CD14-positive monocyte (primary cell): ENCODE measurements around the gene FOXO6. TPM values are rescaled to one million over a fixed set of nuclear protein-coding genes. Genes with fewer than 3 reads are reported as not detected.

Experiments
- DNase-seq, 3 donors: peaks; one replicate each; pipeline ENCODE4 v3.0.0-alpha.2; 2011 to 2022
- H2AFZ ChIP-seq: 2 replicates; pipeline ENCODE4 v1.6.0; 2012; ENCODE audit warnings: mild to moderate bottlenecking, low read depth, low read length, inconsistent platforms; ENCODE audit not compliant: insufficient read depth, poor library complexity, severe bottlenecking
- H3K27ac ChIP-seq, 2 donors: 1 replicate in 1 of 2; 2 replicates in 1 of 2; pipeline ENCODE4 v1.5.1; 2012 to 2013; ENCODE audit warnings: low read length in 2 of 2, control low read depth in 1 of 2, inconsistent platforms in 1 of 2, low read depth in 1 of 2, mild to moderate bottlenecking in 1 of 2
- H3K27me3 ChIP-seq, 2 donors: one replicate each; pipeline versions ENCODE4 v1.6.0 to v1.6.1; 2011 to 2013; ENCODE audit warnings: low read length in 2 of 2; ENCODE audit not compliant: control insufficient read depth in 2 of 2, insufficient read depth in 2 of 2
- H3K36me3 ChIP-seq, 2 donors: replicated peaks in 1 of 2; 1 replicate in 1 of 2; 2 replicates in 1 of 2; pipeline versions ENCODE4 v1.5.1 to v1.6.1; 2012 to 2013; ENCODE audit warnings: low read length in 2 of 2, control low read depth in 1 of 2, inconsistent platforms in 1 of 2, mild to moderate bottlenecking in 1 of 2; ENCODE audit not compliant: insufficient read depth in 2 of 2, control insufficient read depth in 1 of 2
- H3K4me1 ChIP-seq, 2 donors: 1 replicate in 1 of 2; 2 replicates in 1 of 2; pipeline versions ENCODE4 v1.5.1 to v1.6.1; 2012 to 2013; ENCODE audit warnings: low read length in 2 of 2, control low read depth in 1 of 2, inconsistent platforms in 1 of 2, mild to moderate bottlenecking in 1 of 2, moderate library complexity in 1 of 2; ENCODE audit not compliant: insufficient read depth in 2 of 2, control insufficient read depth in 1 of 2
- H3K4me2 ChIP-seq: replicated peaks from 2 replicates; pipeline ENCODE3; 2012; ENCODE audit warnings: low read length, moderate library complexity, mild to moderate bottlenecking; ENCODE audit not compliant: poor library complexity, severe bottlenecking; ENCODE audit errors: extremely low read depth
- H3K4me3 ChIP-seq, 3 experiments: fragments of 200-600 bp in 1 of 3; sonication (generic) in 1 of 3; replicated peaks in 1 of 3; 1 replicate in 2 of 3; 2 replicates in 1 of 3; pipeline ENCODE4 v1.5.1; 2011 to 2013; ENCODE audit warnings: low read length in 3 of 3, mild to moderate bottlenecking in 3 of 3, control low read depth in 2 of 3, low read depth in 2 of 3, inconsistent platforms in 1 of 3, moderate library complexity in 1 of 3
- H3K79me2 ChIP-seq: 2 replicates; pipeline ENCODE4 v1.6.0; 2012; ENCODE audit warnings: mild to moderate bottlenecking, control low read depth, inconsistent platforms, low read length, moderate library complexity; ENCODE audit not compliant: insufficient read depth
- H3K9ac ChIP-seq: 2 replicates; pipeline ENCODE4 v1.6.0; 2017; ENCODE audit warnings: low read length, mild to moderate bottlenecking; ENCODE audit not compliant: insufficient read depth, poor library complexity, severe bottlenecking
- H3K9me3 ChIP-seq, 2 donors: replicated peaks in 1 of 2; 1 replicate in 1 of 2; 2 replicates in 1 of 2; pipeline versions ENCODE4 v1.5.1 to v1.6.1; 2012 to 2013; ENCODE audit warnings: low read length in 2 of 2, control low read depth in 1 of 2; ENCODE audit not compliant: control insufficient read depth in 1 of 2, insufficient read depth in 1 of 2
- H4K20me1 ChIP-seq: 2 replicates; pipeline ENCODE4 v1.6.0; 2012; ENCODE audit warnings: mild to moderate bottlenecking, low read length, control low read depth, moderate library complexity; ENCODE audit not compliant: insufficient read depth
- H3K27ac Mint-ChIP-seq, 7 donors: one replicate each; pipeline ENCODE4 v1.8.0; 2020; ENCODE audit warnings: mild to moderate bottlenecking in 7 of 7, mixed read lengths in 7 of 7, moderate library complexity in 6 of 7, inconsistent platforms in 2 of 7
- H3K27me3 Mint-ChIP-seq, 3 donors: one replicate each; pipeline ENCODE4 v1.8.0; 2021 to 2022; ENCODE audit warnings: low read depth in 3 of 3, mild to moderate bottlenecking in 3 of 3, mixed read lengths in 3 of 3, moderate library complexity in 3 of 3, inconsistent platforms in 1 of 3
- H3K36me3 Mint-ChIP-seq, 2 donors: one replicate each; pipeline ENCODE4 v1.8.0; 2020; ENCODE audit warnings: mixed read lengths in 2 of 2, inconsistent platforms in 1 of 2, mild to moderate bottlenecking in 1 of 2
- H3K4me1 Mint-ChIP-seq: one replicate; pipeline ENCODE4 v1.8.0; 2020; ENCODE audit warnings: mild to moderate bottlenecking, mixed read lengths
- H3K4me3 Mint-ChIP-seq, 2 donors: one replicate each; pipeline ENCODE4 v1.8.0; 2020; ENCODE audit warnings: mild to moderate bottlenecking in 2 of 2, mixed read lengths in 2 of 2, moderate library complexity in 1 of 2
- H3K9me3 Mint-ChIP-seq, 7 donors: one replicate each; pipeline ENCODE4 v1.8.0; 2020 to 2022; ENCODE audit warnings: mixed read lengths in 7 of 7, mild to moderate bottlenecking in 6 of 7, moderate library complexity in 6 of 7, inconsistent platforms in 2 of 7
- WGBS: methylation state at CpG from one replicate; pipeline ENCODE4 v1.1.5; 2013; ENCODE audit warnings: missing lambda C conversion rate; ENCODE audit not compliant: insufficient coverage; 5-methylcytosine and 5-hydroxymethylcytosine counted together
- intact Hi-C, 2 donors: fragments of 100-400 bp; cut with micrococcal nuclease; formaldehyde crosslinking; loops; one replicate each; pipeline versions ENCODE4 v1.15.0 to v1.15.1; 2023
- polyA plus RNA-seq, 3 donors: library from polyadenylated mRNA; depleted of rRNA in 1 of 3; unstranded in 2 of 3; stranded (reverse) in 1 of 3; fragments of 300-500 nt in 2 of 3; fragments of >200 nt in 1 of 3; fragmentation: Illumina TruSeq in 2 of 3; gene quantifications; 1 replicate in 2 of 3; 2 replicates in 1 of 3; pipeline ENCODE4 v1.2.3, GENCODE V29; 2012 to 2021
- TF ChIP-seq, protein P1 (sequence below): fragments of 200-600 bp; IDR thresholded peaks from one replicate; pipeline ENCODE4 v1.8.0; 2022; ENCODE audit warnings: antibody characterized with exemption, mild to moderate bottlenecking

Gene FOXO6
- polyA plus RNA-seq, 3 donors = 0.05 TPM; not detected in 2

DNA sequence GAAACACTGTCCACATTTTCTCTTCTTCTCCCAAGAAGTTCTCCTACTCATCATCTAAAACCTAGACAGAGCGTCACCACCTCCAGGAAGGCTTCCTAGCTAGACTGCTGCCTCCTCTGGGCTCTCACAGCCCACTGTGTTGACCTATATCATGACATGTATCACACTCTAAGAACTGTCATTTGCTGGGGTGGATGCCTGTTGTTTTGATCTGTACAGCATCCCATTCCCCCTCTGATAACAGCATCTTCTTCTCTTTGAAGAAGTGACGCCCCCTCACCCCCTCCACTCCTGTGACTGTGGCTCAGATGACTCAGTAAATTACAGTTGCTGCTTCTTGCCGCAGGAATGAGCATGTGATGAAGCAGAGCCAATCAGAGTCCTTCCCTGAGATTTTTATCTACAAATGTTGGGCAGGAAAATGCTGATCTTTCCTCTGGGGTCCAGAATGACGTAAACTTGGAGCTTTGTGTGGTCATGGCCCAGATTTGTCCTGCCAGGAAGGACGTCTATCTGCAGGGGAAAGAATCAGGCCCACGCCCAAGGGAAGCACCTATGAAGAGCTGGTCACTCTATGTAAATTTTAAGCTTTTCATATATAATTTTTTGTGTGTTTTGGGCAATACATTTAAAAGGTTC lies 28.0 kb upstream of the FOXO6 start:
- H3K27ac ChIP-seq = no peak overlapping the region
- no peaks in the 10 kb centered on the region for H3K36me3 ChIP-seq
- H3K9ac ChIP-seq = no peak overlapping the region
- H3K4me3 ChIP-seq = no peak overlapping the region
- TF ChIP-seq, protein P1, sequence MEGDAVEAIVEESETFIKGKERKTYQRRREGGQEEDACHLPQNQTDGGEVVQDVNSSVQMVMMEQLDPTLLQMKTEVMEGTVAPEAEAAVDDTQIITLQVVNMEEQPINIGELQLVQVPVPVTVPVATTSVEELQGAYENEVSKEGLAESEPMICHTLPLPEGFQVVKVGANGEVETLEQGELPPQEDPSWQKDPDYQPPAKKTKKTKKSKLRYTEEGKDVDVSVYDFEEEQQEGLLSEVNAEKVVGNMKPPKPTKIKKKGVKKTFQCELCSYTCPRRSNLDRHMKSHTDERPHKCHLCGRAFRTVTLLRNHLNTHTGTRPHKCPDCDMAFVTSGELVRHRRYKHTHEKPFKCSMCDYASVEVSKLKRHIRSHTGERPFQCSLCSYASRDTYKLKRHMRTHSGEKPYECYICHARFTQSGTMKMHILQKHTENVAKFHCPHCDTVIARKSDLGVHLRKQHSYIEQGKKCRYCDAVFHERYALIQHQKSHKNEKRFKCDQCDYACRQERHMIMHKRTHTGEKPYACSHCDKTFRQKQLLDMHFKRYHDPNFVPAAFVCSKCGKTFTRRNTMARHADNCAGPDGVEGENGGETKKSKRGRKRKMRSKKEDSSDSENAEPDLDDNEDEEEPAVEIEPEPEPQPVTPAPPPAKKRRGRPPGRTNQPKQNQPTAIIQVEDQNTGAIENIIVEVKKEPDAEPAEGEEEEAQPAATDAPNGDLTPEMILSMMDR = no peak
- no peak overlapping the region for H3K4me2 ChIP-seq
- Mint-ChIP-seq H3K27me3 (peaks cover 3 to 6% (median 4%) of the 10 kb centered on the region in 3 donors), H3K4me1 (no peaks in the 10 kb centered on the region), H3K4me3 (no peak overlapping the region), H3K9me3 (peaks cover 2 to 15% (median 9%) of the 10 kb centered on the region in 7 donors), H3K27ac (no peak overlapping the region), H3K36me3 (no peaks in the 10 kb centered on the region)
- intact Hi-C loops = no loop called here
- no peak overlapping the region for H2AFZ ChIP-seq
- no peaks in the 10 kb centered on the region for H3K79me2 ChIP-seq
- no peaks in the 10 kb centered on the region for H3K27me3 ChIP-seq
- H3K9me3 ChIP-seq = peaks cover 0 to 11% of the 10 kb centered on the region in 2 donors
- H3K4me1 ChIP-seq = no peaks in the 10 kb centered on the region
- DNase-seq = no peak
- WGBS = no CpG with 5 or more reads among the region's 6 CpGs
- no peaks in the 10 kb centered on the region for H4K20me1 ChIP-seq

DNA sequence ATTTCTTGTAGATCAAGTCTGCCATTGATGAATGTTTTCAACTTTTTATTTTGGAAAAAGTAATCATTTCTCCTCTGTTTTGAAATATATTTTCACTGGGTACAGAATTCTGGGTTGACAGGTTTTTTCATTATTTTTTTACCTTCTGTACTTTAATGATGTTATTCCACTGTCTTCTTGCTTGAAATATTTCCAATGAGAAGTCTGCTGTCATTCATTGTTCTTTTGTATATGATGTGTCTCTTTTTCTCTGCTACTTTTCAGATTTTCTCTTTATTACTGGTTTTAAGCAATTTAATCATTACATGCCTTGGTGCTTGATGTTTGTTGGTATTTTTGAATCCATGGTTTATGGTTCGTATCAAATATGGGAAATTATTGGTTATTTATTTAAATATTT lies 22.4 kb upstream of the FOXO6 start:
- DNase-seq = no peak
- Histone ChIP-seq H3K4me3 (no peak overlapping the region), H2AFZ (no peak overlapping the region), H3K79me2 (no peaks in the 10 kb centered on the region), H3K9me3 (peaks cover 4 to 11% of the 10 kb centered on the region in 2 donors), H4K20me1 (no peaks in the 10 kb centered on the region), H3K27me3 (no peaks in the 10 kb centered on the region), H3K27ac (no peak overlapping the region), H3K4me2 (no peak overlapping the region), H3K9ac (no peak overlapping the region), H3K36me3 (no peaks in the 10 kb centered on the region), H3K4me1 (no peaks in the 10 kb centered on the region)
- Mint-ChIP-seq H3K4me3 (no peak overlapping the region), H3K27me3 (peaks cover 2 to 18% (median 3%) of the 10 kb centered on the region in 3 donors), H3K4me1 (no peaks in the 10 kb centered on the region), H3K36me3 (no peaks in the 10 kb centered on the region), H3K9me3 (peaks cover 8 to 25% (median 16%) of the 10 kb centered on the region in 7 donors), H3K27ac (no peak overlapping the region)
- TF ChIP-seq, protein P1 = no peak
- WGBS = no CpG with 5 or more reads among the region's 1 CpG
- intact Hi-C loops = no loop called here
